LNCAP (cell line): ENCODE measurements around the gene TRAP1.

Experiments
- CTCF ChIP-seq: fragments of 450-650 bp; IDR thresholded peaks from 2 replicates; pipeline ENCODE4 v1.5.1; 2017; ENCODE audit warnings: mild to moderate bottlenecking

TRAP1 gene

DNA sequence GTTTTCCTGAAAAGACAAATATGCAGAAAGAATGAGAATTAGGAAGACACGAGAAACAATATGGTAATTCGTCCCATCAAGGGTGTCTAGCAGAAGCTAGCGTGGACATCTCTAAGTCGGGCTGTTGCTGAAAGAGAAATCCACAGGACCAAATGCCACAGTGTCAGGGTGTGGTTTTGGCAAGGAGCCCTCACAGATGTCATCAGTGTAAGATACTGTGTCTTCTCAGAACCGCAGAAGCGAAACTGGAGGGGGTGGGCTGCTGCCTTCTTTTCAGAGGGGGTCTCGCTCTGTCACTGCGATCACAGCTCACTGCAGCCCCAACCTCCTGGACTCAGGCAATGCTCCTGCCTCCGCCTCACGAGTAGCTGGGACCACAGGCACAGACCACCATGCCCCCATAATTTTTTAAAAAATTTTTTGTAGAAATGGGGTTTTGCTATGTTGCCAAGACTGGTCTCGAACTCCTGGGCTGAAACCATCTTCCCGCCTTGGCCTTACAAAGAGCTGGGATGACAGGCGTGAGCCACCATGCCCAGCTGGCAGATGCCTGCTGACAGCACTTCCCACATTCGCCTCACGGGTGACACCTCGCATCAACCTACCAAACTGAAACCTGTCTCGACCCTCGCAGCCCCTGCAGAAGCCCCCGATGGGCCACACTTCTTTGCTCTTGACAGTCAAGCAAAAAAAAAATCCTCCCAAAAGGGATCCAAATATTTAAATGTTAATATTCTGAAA is 26.2 kb downstream of the TRAP1 start:
- no peak for TF ChIP-seq CTCF

GRCh38 chr16:3690470-3690928 is 26.8 kb downstream of the TRAP1 start:
- peak; percentile 94 for TF ChIP-seq CTCF

- no peak for TF ChIP-seq CTCF
Observed at GRCh38 chr16:3689731-3690130, 27.6 kb downstream of the TRAP1 start.

GRCh38 chr16:3687792-3688191 is 29.5 kb downstream of the TRAP1 start:
- TF ChIP-seq CTCF = no peak

DNA sequence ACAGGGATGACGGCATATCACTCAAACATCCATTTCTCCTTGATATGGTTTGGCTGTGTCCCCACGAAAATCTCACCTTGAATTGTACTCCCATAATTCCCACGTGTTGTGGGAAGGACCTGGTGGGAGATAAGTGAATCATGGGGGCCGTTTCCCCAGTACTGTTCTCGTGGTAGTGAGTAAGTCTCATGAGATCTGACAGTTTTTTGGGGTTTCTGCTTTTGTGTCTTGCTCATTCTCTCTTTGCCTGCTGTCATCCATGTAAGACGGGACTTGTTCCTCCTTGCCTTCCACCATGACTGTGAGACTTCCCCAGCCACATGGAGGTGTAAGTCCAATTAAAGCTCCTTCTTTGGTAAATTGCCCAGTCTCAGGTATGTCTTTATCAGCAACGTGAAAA is 30.3 kb downstream of the TRAP1 start:
- no peak for TF ChIP-seq CTCF

GRCh38 chr16:3681206-3681605 is 36.1 kb downstream of the TRAP1 start:
- no peak for TF ChIP-seq CTCF

- TF ChIP-seq CTCF = no peak
Observed at GRCh38 chr16:3677994-3678393, 39.3 kb downstream of the TRAP1 start.
